ENCODE data around the gene ATP6V1E1. TPM values are rescaled to one million over a fixed set of nuclear protein-coding genes. Genes with fewer than 3 reads are reported as not detected.
"Not testable (repeated sequence)": the region's sequence is repeated elsewhere in the genome, so short reads cannot be mapped to it uniquely, and the experiment has no call there.

Gene ATP6V1E1
- total RNA-seq (10 to 100 TPM; 66.6 to 69.6 TPM), polyA plus RNA-seq (10 to 100 TPM; 86.9 to 98.6 (median 95.8) TPM), total RNA-seq (41.8 to 101 (median 67.1) reads per million in 6 experiments)

DNA sequence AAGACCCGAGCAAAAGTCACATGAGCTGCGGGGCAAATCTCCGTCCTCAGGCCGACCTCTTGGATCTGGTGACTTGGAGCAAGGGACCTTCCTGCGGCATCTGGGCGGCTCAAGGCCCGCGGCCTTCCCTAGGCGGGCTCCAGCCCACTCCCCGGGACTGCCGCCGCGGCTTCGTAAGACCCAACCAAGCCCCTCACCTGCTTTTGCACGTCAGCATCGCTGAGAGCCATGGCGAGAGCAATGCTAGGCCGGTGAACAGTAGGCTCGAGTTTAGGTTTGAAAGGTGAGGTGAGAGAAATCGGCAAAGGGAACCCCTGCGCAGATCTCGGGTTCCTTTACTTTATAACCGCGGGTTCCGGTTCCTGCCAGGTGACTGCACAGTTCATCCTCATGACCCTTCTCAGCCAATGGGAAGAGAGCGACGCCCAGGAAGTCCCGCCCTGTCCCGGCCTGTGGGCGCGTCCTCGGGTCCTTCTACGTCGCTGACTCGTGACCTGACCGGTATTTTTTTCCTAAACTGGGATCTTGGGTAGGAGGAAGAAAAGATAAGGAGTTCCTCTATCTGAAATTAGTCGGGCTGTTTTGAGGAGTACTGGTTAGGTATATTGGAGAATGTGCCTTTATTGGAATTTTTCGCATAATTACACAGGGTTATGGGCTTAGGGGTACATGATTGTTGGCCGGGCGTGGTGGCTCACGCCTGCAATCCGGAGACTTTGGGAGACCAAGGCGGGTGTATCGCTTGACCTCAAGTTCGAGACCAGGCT is at the start of gene ATP6V1E1:
Gene ATP6V1E1 (minus strand): TSS at position 344 of the 767 bp plus-strand sequence. CDS start 114 bp downstream, at position 230.
- Mint-ChIP-seq H3K27me3 (no peaks in the 10 kb centered on the region), H3K4me1 (peaks cover 2 to 46% (median 27%) of the 10 kb centered on the region in 4 donors), H3K4me3 (peak within 1 kb of the TSS; percentile 91 to 99 (median 96)), H3K36me3 (peaks cover 0 to 24% (median under 1%) of the 10 kb centered on the region in 3 donors), H3K27ac (peak within 1 kb of the TSS; percentile 96 to 99 (median 98)), H3K9me3 (no peaks in the 10 kb centered on the region)
- DNase-seq (peak; percentile 85 to 97 (median 94)), ATAC-seq (peak; percentile 99 to 100)
- POLR2A ChIA-PET, result interaction anchor here (0.6 kb wide), 1 partner anchor 551 kb away, joined by 3 read pairs; no protein-coding TSS in a partner anchor

DNA sequence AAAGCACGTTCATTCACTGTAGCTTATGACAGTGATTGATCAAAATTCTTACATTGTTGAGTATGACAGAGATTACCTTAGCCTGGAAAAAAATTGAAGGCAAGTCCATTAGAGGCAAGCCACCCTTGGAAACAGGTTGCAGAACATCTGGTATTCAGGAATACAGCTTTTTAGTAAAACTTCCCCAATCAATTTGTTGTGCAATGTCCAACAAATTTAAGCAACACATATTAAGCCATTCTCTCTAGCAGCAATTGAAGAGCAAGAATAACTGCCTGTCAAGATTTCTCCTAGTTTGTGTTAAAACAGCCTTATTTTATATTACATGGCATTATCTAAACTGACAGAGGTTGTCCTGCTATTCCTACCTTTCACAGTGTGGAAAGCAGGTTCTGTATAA is 47.0 kb upstream of the ATP6V1E1 start:
- no peaks in the 10 kb centered on the region for H3K9me3 Mint-ChIP-seq
- no peak for ATAC-seq
- H3K4me1 Mint-ChIP-seq, result peaks cover 14 to 35% (median 33%) of the 10 kb centered on the region in 4 donors
- H3K4me3 Mint-ChIP-seq, result no peak overlapping the region
- POLR2A ChIA-PET, result no interaction called here
- H3K27me3 Mint-ChIP-seq, result no peaks in the 10 kb centered on the region
- no peak overlapping the region for H3K27ac Mint-ChIP-seq
- H3K36me3 Mint-ChIP-seq, result peaks cover 0 to 22% (median 7%) of the 10 kb centered on the region in 3 donors
- no peak for DNase-seq

GRCh38 chr22:17674152-17674551 is 45.6 kb upstream of the ATP6V1E1 start:
- no peaks in the 10 kb centered on the region for H3K27me3 Mint-ChIP-seq
- peaks cover 15 to 41% (median 37%) of the 10 kb centered on the region in 4 donors for H3K4me1 Mint-ChIP-seq
- ATAC-seq (no peak), DNase-seq (no peak)
- H3K27ac Mint-ChIP-seq, result no peak overlapping the region
- no peaks in the 10 kb centered on the region for H3K9me3 Mint-ChIP-seq
- peaks cover 0 to 34% (median 12%) of the 10 kb centered on the region in 3 donors for H3K36me3 Mint-ChIP-seq
- POLR2A ChIA-PET, result no interaction called here
- no peak overlapping the region for H3K4me3 Mint-ChIP-seq

DNA sequence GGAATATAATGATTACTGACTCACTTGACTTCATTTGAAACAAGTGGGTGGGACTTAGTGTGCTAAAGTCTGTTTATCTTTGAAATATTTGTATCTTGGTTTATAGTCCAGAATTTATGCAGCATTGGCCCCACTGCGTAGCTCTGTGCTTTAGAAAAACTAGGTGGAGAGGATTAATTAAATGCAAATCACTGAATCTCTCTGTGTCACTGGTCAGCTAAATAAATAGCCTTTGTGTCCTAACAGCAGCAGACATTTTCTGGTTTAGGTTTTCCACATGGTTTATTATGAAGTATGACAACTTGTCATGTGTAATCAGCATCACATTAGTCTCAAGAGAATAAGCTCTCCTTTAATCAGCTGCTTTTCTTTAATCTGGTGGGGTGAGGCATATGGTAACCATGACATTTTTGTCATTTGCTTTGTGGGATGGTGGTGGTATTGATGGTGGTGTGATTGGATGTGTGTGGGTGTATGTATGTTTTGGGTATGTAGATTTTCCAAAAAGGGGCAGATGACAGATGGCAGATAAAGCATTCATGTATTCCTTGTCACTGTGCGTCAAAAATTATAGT is 44.0 kb upstream of the ATP6V1E1 start:
- Mint-ChIP-seq H3K27ac (no peak overlapping the region), H3K4me3 (peak overlapping the region in 1 of 10 donors; percentile 23), H3K4me1 (peaks cover 8 to 39% (median 30%) of the 10 kb centered on the region in 4 donors), H3K27me3 (no peaks in the 10 kb centered on the region), H3K9me3 (no peaks in the 10 kb centered on the region), H3K36me3 (peaks cover 0 to 35% (median 18%) of the 10 kb centered on the region in 3 donors)
- ATAC-seq (no peak), DNase-seq (no peak)
- POLR2A ChIA-PET, result no interaction called here

DNA sequence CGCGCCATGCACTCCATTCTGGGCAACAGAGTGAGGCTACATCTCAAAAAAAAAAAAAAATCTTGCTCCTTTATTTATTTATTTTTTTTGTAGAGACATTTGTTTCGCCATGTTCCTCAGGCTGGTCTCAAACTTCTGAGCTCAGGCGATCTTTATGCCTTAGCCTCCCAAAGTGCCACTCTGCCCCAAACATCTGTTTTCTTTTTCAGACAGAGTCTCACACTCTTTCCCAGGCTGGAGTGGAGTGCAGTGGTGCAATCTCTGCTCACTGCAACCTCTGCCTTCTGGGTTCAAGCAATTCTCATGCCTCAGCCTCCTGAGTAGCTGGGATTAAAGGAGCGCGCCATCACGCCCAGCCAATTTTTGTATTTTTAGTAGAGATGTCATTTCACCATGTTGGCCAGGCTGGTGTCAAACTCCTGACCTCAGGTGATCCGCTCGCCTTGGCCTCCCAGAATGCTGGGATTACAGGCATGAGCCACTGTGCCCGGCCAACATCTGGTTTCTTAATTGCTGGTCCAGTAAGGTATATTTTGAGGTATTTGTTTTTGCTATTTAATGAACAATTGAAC is 43.1 kb upstream of the ATP6V1E1 start:
- POLR2A ChIA-PET, ATAC-seq, DNase-seq, H3K9me3 Mint-ChIP-seq, H3K4me3 Mint-ChIP-seq, H3K27me3 Mint-ChIP-seq: not testable (repeated sequence)
- peaks cover 8 to 39% (median 30%) of the 10 kb centered on the region in 4 donors for H3K4me1 Mint-ChIP-seq
- H3K27ac Mint-ChIP-seq, result peak overlapping the region in 1 of 10 donors; percentile 11
- peaks cover 0 to 42% (median 20%) of the 10 kb centered on the region in 3 donors for H3K36me3 Mint-ChIP-seq

GRCh38 chr22:17665854-17666253 is 37.3 kb upstream of the ATP6V1E1 start:
- H3K36me3 Mint-ChIP-seq, result peaks cover 5 to 69% (median 43%) of the 10 kb centered on the region in 3 donors
- POLR2A ChIA-PET, result no interaction called here
- H3K27ac Mint-ChIP-seq, result peak overlapping the region in 1 of 10 donors; percentile 83
- ATAC-seq (no peak), DNase-seq (no peak)
- H3K9me3 Mint-ChIP-seq, result peaks cover 0 to 10% (median 0%) of the 10 kb centered on the region in 9 donors
- no peak overlapping the region for H3K4me3 Mint-ChIP-seq
- no peaks in the 10 kb centered on the region for H3K27me3 Mint-ChIP-seq
- H3K4me1 Mint-ChIP-seq, result peaks cover 5 to 27% (median 13%) of the 10 kb centered on the region in 4 donors

GRCh38 chr22:17665248-17665647 is 36.7 kb upstream of the ATP6V1E1 start:
- peaks cover 5 to 66% (median 38%) of the 10 kb centered on the region in 3 donors for H3K36me3 Mint-ChIP-seq
- peak overlapping the region in 2 of 10 donors; percentile 16 to 51 for H3K4me3 Mint-ChIP-seq
- H3K4me1 Mint-ChIP-seq, result peaks cover 5 to 23% (median 11%) of the 10 kb centered on the region in 4 donors
- POLR2A ChIA-PET, result no interaction called here
- DNase-seq (no peak), ATAC-seq (no peak)
- no peaks in the 10 kb centered on the region for H3K27me3 Mint-ChIP-seq
- peaks cover 0 to 10% (median 0%) of the 10 kb centered on the region in 9 donors for H3K9me3 Mint-ChIP-seq
- H3K27ac Mint-ChIP-seq, result peak overlapping the region in 2 of 10 donors; percentile 43 to 83

DNA sequence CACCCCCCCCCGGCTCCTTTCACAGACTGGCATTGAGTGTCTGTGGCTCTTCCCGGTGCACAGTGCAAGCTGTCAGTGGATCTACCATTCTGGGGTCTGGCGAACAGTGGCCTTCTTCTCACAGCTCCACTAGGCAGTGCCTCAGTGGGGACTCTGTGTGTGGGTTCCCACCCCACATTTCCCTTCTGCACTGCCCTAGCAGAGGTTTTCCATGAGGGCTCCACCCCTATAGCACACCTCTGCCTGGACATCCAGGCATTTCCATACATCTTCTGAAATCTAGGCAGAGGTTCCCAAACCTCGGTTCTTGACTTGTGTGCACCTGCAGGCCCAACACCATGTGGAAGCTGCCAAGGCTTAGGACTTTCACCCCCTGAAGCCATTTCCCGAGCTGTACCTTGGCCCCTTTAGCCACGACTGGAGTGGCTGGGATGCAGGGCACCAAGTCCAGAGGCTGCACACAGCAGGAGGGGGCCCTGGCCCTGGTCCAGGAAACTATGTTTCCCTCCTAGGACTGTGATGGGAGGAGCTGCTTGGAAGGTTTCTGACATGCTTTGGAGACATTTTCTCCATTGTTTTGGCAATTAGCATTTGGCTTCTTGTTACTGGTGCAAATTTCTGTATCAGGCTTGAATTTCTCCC is 36.0 kb upstream of the ATP6V1E1 start:
- peak overlapping the region in 1 of 10 donors; percentile 20 for H3K27ac Mint-ChIP-seq
- no peak for ATAC-seq
- no peak for DNase-seq
- H3K9me3 Mint-ChIP-seq, result peaks cover 0 to 10% (median 0%) of the 10 kb centered on the region in 9 donors
- no peaks in the 10 kb centered on the region for H3K27me3 Mint-ChIP-seq
- peaks cover 5 to 16% (median 9%) of the 10 kb centered on the region in 4 donors for H3K4me1 Mint-ChIP-seq
- POLR2A ChIA-PET, result no interaction called here
- H3K4me3 Mint-ChIP-seq, result no peak overlapping the region
- H3K36me3 Mint-ChIP-seq, result peaks cover 5 to 63% (median 35%) of the 10 kb centered on the region in 3 donors

GRCh38 chr22:17656870-17657395 is 28.4 kb upstream of the ATP6V1E1 start:
- POLR2A ChIA-PET, result no interaction called here
- no peak for DNase-seq
- Mint-ChIP-seq H3K36me3 (peaks cover 0 to 34% (median 0%) of the 10 kb centered on the region in 3 donors), H3K27ac (no peak overlapping the region), H3K4me1 (peaks cover 0 to 4% (median 2%) of the 10 kb centered on the region in 4 donors), H3K4me3 (no peak overlapping the region), H3K9me3 (no peaks in the 10 kb centered on the region), H3K27me3 (no peaks in the 10 kb centered on the region)
- no peak for ATAC-seq

DNA sequence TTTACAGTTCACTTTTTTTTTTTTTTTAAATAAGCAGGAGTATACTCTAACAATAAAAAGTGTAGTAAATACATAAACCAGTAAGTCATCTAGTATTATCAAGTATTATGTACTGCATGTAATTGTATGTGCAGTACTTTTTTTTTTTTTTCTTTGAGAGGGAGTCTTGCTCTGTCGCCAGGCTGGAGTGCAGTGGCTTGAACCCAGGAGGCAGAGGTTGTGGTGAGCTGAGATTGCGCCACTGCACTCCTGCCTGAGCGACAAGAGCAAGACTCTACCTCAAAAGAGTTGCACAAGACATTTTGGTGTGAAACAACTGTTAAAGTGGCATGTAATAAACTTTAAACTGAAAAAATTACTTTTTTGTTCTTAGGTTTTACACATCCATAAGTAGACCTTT is 26.7 kb upstream of the ATP6V1E1 start:
- no peak for ATAC-seq
- POLR2A ChIA-PET, result no interaction called here
- peak overlapping the region in 1 of 10 donors; percentile 19 for H3K27ac Mint-ChIP-seq

DNA sequence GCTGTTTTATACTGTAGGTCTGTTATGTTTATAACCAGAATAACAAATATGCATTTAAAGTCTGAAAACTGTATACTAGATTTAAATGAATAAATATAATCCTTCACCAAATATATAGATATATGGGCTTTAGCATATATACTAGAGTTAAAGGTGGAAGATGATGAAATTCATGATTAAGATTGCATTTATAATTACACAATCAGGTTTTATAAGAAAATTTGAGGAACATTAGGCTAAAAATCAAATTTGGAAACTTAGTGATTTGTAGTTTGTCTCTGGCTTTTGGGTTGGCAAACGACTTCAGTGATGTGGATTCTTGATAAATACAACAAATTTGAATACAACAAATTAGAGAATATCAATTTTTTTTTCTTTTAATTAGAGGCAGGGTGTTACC is 20.0 kb upstream of the ATP6V1E1 start:
- H3K27me3 Mint-ChIP-seq, result no peaks in the 10 kb centered on the region
- H3K27ac Mint-ChIP-seq, result no peak overlapping the region
- ATAC-seq, result no peak
- peaks cover 0 to 14% (median 0%) of the 10 kb centered on the region in 3 donors for H3K36me3 Mint-ChIP-seq
- no peak for DNase-seq
- no peaks in the 10 kb centered on the region for H3K9me3 Mint-ChIP-seq
- H3K4me1 Mint-ChIP-seq, result peaks cover 6 to 17% (median 7%) of the 10 kb centered on the region in 4 donors
- POLR2A ChIA-PET, result no interaction called here
- no peak overlapping the region for H3K4me3 Mint-ChIP-seq

More for the DNA sequence above, 26.7 kb upstream of the ATP6V1E1 start:
- Mint-ChIP-seq H3K9me3 (no peaks in the 10 kb centered on the region), H3K4me1 (peaks cover 0 to 4% (median 2%) of the 10 kb centered on the region in 4 donors), H3K4me3 (no peak overlapping the region), H3K36me3 (peaks cover 0 to 31% (median 0%) of the 10 kb centered on the region in 3 donors), H3K27me3 (no peaks in the 10 kb centered on the region)
- no peak for DNase-seq

DNA sequence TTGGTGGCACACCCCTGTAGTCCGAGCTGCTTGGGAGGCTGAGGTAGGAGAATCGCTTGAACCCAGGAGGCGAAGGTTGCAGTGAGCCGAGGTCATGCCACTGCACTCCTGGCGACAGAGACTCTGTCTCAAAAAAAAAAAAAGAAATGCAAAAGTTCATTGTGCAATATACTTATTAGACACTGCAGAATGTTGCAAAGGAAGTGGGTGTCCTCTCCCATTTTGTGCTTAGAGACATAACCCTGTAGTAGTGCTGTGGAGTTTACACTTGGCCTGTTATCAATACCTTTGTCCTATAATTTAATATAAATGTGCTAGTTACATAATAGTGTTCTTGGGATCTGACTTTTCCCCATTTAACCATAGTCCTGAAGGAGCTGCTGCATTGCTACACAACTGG is 19.4 kb upstream of the ATP6V1E1 start:
- Mint-ChIP-seq H3K4me1 (peaks cover 5 to 15% (median 8%) of the 10 kb centered on the region in 4 donors), H3K36me3 (peaks cover 0 to 14% (median 0%) of the 10 kb centered on the region in 3 donors), H3K9me3 (no peaks in the 10 kb centered on the region), H3K4me3 (no peak overlapping the region), H3K27ac (no peak overlapping the region), H3K27me3 (no peaks in the 10 kb centered on the region)
- DNase-seq (no peak), ATAC-seq (no peak)
- POLR2A ChIA-PET, result interaction anchor here (0.6 kb wide), 1 partner anchor 48 kb away, joined by 4 read pairs; no protein-coding TSS in a partner anchor
